ENCODE results near the gene AXIN1.
"Not testable (repeated sequence)": the region's sequence is repeated elsewhere in the genome, so short reads cannot be mapped to it uniquely, and the experiment has no call there.

AXIN1 gene

DNA sequence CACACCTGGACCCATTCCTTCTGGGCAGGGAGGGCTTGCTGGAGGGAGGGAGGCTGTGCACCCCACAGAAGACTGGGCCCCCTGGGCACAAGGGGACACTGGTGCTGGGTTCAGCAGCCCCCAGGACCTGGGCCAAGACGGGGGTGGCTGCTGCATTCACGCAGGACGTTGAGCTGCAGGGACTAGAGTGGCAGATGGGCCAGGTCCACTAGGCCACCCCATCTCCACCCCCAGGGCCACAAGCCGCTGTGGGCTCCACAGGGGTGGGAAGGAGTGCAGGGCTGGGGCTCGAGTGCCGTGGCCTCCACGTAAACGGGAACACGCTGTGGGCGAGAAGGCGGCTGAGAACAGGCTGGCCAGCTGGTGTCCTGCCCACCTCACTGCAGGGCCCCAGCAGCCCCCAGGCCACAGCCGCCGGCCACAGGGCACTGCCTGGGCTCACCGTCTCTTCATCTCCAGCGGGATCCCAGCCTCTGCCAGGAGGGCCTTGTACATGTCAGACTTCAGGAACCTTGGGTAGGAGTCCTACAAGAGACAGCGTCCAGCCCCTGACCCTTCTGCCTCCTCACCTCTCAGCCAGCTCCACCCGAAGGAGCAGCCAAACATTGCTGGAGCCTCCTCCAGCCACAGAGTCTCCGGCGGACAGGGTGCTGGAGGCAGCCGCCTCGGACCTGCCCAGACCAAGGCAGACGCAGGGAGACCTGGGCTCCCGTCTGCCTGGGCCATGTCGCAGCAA, 83.3 kb downstream of the AXIN1 start:
- Histone ChIP-seq H3K27me3 (ENCODE audit: insufficient read depth, low read depth, severe bottlenecking) (no peaks in the 10 kb centered on the region), H3K36me3 (no peaks in the 10 kb centered on the region), H3K27ac (no peak overlapping the region), H3K4me3 (ENCODE audit: low read depth, low read length) (no peak overlapping the region), H3K9me3 (ENCODE audit: severe bottlenecking) (no peaks in the 10 kb centered on the region)
- TF ChIP-seq, protein P1, sequence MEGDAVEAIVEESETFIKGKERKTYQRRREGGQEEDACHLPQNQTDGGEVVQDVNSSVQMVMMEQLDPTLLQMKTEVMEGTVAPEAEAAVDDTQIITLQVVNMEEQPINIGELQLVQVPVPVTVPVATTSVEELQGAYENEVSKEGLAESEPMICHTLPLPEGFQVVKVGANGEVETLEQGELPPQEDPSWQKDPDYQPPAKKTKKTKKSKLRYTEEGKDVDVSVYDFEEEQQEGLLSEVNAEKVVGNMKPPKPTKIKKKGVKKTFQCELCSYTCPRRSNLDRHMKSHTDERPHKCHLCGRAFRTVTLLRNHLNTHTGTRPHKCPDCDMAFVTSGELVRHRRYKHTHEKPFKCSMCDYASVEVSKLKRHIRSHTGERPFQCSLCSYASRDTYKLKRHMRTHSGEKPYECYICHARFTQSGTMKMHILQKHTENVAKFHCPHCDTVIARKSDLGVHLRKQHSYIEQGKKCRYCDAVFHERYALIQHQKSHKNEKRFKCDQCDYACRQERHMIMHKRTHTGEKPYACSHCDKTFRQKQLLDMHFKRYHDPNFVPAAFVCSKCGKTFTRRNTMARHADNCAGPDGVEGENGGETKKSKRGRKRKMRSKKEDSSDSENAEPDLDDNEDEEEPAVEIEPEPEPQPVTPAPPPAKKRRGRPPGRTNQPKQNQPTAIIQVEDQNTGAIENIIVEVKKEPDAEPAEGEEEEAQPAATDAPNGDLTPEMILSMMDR (IDR thresholded peaks at IDR 0.05; ENCODE audit: low read depth, low read length): no peak
- DNase-seq: peak; percentile 6

GRCh38 chr16:268141-269053, 84.1 kb downstream of the AXIN1 start:
- no peak for DNase-seq
- TF ChIP-seq, protein P1 (IDR thresholded peaks at IDR 0.05; ENCODE audit: low read depth, low read length): no peak
- Histone ChIP-seq H3K36me3 (peaks cover 4% of the 10 kb centered on the region; the same call in 1 of the 2 replicates), H3K4me3 (ENCODE audit: low read depth, low read length) (no peak overlapping the region), H3K27ac (no peak overlapping the region), H3K9me3 (ENCODE audit: severe bottlenecking) (no peaks in the 10 kb centered on the region), H3K27me3 (ENCODE audit: insufficient read depth, low read depth, severe bottlenecking) (no peaks in the 10 kb centered on the region)

GRCh38 chr16:267562-267961, 85.0 kb downstream of the AXIN1 start:
- not testable (repeated sequence) for H3K4me3 ChIP-seq (ENCODE audit: low read depth, low read length); H3K9me3 ChIP-seq (ENCODE audit: severe bottlenecking); H3K27ac ChIP-seq; H3K36me3 ChIP-seq; H3K27me3 ChIP-seq (ENCODE audit: insufficient read depth, low read depth, severe bottlenecking); DNase-seq

- TF ChIP-seq, protein P1 (IDR thresholded peaks at IDR 0.05; ENCODE audit: low read depth, low read length): no peak
- Histone ChIP-seq H3K27me3 (ENCODE audit: insufficient read depth, low read depth, severe bottlenecking) (no peaks in the 10 kb centered on the region), H3K9me3 (ENCODE audit: severe bottlenecking) (no peaks in the 10 kb centered on the region), H3K36me3 (peaks cover 8% of the 10 kb centered on the region), H3K4me3 (ENCODE audit: low read depth, low read length) (no peak overlapping the region), H3K27ac (no peak overlapping the region)
- peak; percentile 8 for DNase-seq
Observed at GRCh38 chr16:266258-267164, 86.0 kb downstream of the AXIN1 start.

DNA sequence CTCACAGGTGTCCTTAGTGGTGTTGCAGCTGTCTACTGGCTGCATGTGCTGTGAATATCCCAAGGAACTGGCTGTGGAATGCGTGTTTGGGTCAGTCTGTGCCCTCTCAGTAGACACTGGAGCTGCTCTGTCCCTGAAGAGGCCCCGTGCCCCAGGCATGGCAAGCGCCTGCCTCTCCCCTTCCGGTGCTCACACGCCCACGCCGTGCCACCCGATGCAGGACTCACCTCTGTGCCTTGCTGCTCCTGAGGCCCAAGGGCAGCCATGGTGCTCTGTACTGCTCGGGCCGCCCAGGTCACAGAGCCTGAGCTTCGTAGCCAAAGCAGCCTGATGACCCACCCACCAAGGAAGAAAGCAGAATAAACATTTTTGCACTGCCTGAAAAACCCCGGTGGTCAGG, 86.8 kb downstream of the AXIN1 start:
- Histone ChIP-seq H3K36me3 (peaks cover 9% of the 10 kb centered on the region), H3K27me3 (ENCODE audit: insufficient read depth, low read depth, severe bottlenecking) (no peaks in the 10 kb centered on the region), H3K4me3 (ENCODE audit: low read depth, low read length) (no peak overlapping the region), H3K9me3 (ENCODE audit: severe bottlenecking) (no peaks in the 10 kb centered on the region), H3K27ac (no peak overlapping the region)
- TF ChIP-seq, protein P1 (IDR thresholded peaks at IDR 0.05; ENCODE audit: low read depth, low read length): no peak
- no peak for DNase-seq
